B cell (primary cell): Measurements from ENCODE around the gene CUL3. TPM values are rescaled to one million over a fixed set of nuclear protein-coding genes. Genes with fewer than 3 reads are reported as not detected.

Experiments used
- ATAC-seq: fragments of 200-7000 bp; cut with Tn5 transposase; one replicate; pipeline ENCODE4 v1.10.0; 2021; ENCODE audit warnings: low read depth, mild to moderate bottlenecking, moderate number of reproducible peaks, moderate library complexity
- CTCF ChIA-PET: fragments of 350-600 bp; sonication (Branson Sonifier 250); formaldehyde crosslinking; loops from one replicate; lab custom pipeline; 2021; ENCODE audit warnings: antibody characterized with exemption, inconsistent platforms; lab: Charles Lee
- POLR2A ChIA-PET: fragments of 350-600 bp; sonication (Branson Sonifier 250); formaldehyde crosslinking; loops from one replicate; lab custom pipeline; 2021; ENCODE audit warnings: antibody characterized with exemption; lab: Charles Lee
- DNase-seq: peaks from one replicate; pipeline ENCODE4 v3.0.0; 2013
- H2AFZ ChIP-seq: 2 replicates; pipeline ENCODE4 v1.6.1; 2012; ENCODE audit warnings: mild to moderate bottlenecking, low read depth, low read length; ENCODE audit not compliant: insufficient read depth, poor library complexity, severe bottlenecking
- H3K27ac ChIP-seq, 2 donors: 1 replicate in 1 of 2; 2 replicates in 1 of 2; pipeline ENCODE4 v1.5.1; 2012 to 2013; ENCODE audit warnings: low read length in 2 of 2, mild to moderate bottlenecking in 2 of 2, moderate library complexity in 1 of 2
- H3K27me3 ChIP-seq, 4 experiments: fragments of 200-600 bp in 1 of 4; sonication (generic) in 1 of 4; replicated peaks in 1 of 4; 1 replicate in 2 of 4; 2 replicates in 2 of 4; pipeline versions ENCODE4 v1.6.1 to v1.7.0; 2013 to 2016; ENCODE audit warnings: low read length in 3 of 4, mild to moderate bottlenecking in 2 of 4, mixed read lengths in 1 of 4, moderate library complexity in 1 of 4; ENCODE audit not compliant: insufficient read depth in 4 of 4, control insufficient read depth in 3 of 4; ENCODE audit errors: control extremely low read depth in 1 of 4
- H3K36me3 ChIP-seq, 2 experiments: replicated peaks in 1 of 2; 1 replicate in 1 of 2; 2 replicates in 1 of 2; pipeline versions ENCODE4 v1.6.1 to v1.7.1; 2013; ENCODE audit warnings: low read length in 1 of 2; ENCODE audit not compliant: insufficient read depth in 2 of 2, control insufficient read depth in 1 of 2; ENCODE audit errors: control extremely low read depth in 1 of 2, extremely low read depth in 1 of 2
- H3K4me1 ChIP-seq, 2 donors: fragments of 200-600 bp in 1 of 2; sonication (generic) in 1 of 2; 1 replicate in 1 of 2; 2 replicates in 1 of 2; pipeline versions ENCODE4 v1.5.1 to v1.6.1; 2013 to 2017; ENCODE audit warnings: low read length in 2 of 2; ENCODE audit not compliant: control insufficient read depth in 2 of 2, insufficient read depth in 2 of 2
- H3K4me2 ChIP-seq: replicated peaks from 2 replicates; pipeline ENCODE3; 2012; ENCODE audit warnings: mild to moderate bottlenecking, low read depth, low read length; ENCODE audit not compliant: poor library complexity, severe bottlenecking
- H3K4me3 ChIP-seq, 5 experiments: fragments of 200-600 bp in 1 of 5; sonication (generic) in 1 of 5; 1 replicate in 3 of 5; 2 replicates in 2 of 5; pipeline versions ENCODE4 v1.5.1 to v1.7.0; 2011 to 2016; ENCODE audit warnings: low read length in 4 of 5, mild to moderate bottlenecking in 4 of 5, low read depth in 2 of 5, control low read depth in 1 of 5, moderate library complexity in 1 of 5; ENCODE audit not compliant: insufficient read depth in 1 of 5; ENCODE audit errors: control extremely low read depth in 1 of 5, extremely low read depth in 1 of 5
- H3K79me2 ChIP-seq: fragments of 200-600 bp; sonication (generic); one replicate; pipeline ENCODE4 v1.6.0; 2016; ENCODE audit warnings: low read length; ENCODE audit not compliant: control insufficient read depth, insufficient read depth
- H3K9ac ChIP-seq: fragments of 200-600 bp; sonication (generic); 2 replicates; pipeline ENCODE4 v1.6.1; 2017; ENCODE audit warnings: mild to moderate bottlenecking, low read length, moderate library complexity
- H3K9me3 ChIP-seq, 3 donors: one replicate each; pipeline versions ENCODE4 v1.6.1 to v1.7.1; 2013; ENCODE audit warnings: low read length in 2 of 3; ENCODE audit not compliant: control insufficient read depth in 2 of 3, insufficient read depth in 1 of 3; ENCODE audit errors: control extremely low read depth in 1 of 3
- H4K20me1 ChIP-seq: 2 replicates; pipeline ENCODE4 v1.6.0; 2012; ENCODE audit warnings: mild to moderate bottlenecking, low read length; ENCODE audit not compliant: insufficient read depth, control insufficient read depth, poor library complexity, severe bottlenecking
- H3K27ac Mint-ChIP-seq: one replicate; pipeline ENCODE4 v1.8.0; 2021; ENCODE audit warnings: mixed read lengths
- H3K27me3 Mint-ChIP-seq: one replicate; pipeline ENCODE4 v1.8.0; 2021; ENCODE audit warnings: mixed read lengths
- H3K4me1 Mint-ChIP-seq: one replicate; pipeline ENCODE4 v1.8.0; 2021; ENCODE audit warnings: mixed read lengths
- H3K4me3 Mint-ChIP-seq: one replicate; pipeline ENCODE4 v1.8.0; 2021; ENCODE audit warnings: mixed read lengths
- H3K9me3 Mint-ChIP-seq: one replicate; pipeline ENCODE4 v1.8.0; 2022; ENCODE audit warnings: mixed read lengths; ENCODE audit not compliant: insufficient read depth
- CTCF ChIP-seq: fragments of 200-600 bp; IDR thresholded peaks from one replicate; pipeline ENCODE4 v1.8.0; 2022; ENCODE audit warnings: antibody characterized with exemption, mild to moderate bottlenecking
- EZH2 ChIP-seq: IDR thresholded peaks from 2 replicates; pipeline ENCODE4 v1.6.1; 2012; ENCODE audit warnings: borderline replicate concordance, low read depth, mild to moderate bottlenecking, moderate library complexity, low read length; ENCODE audit not compliant: insufficient read depth, poor library complexity, severe bottlenecking
- WGBS: methylation state at CpG from one replicate; pipeline ENCODE4 v1.1.5; 2013; ENCODE audit warnings: missing lambda C conversion rate; ENCODE audit not compliant: insufficient coverage; 5-methylcytosine and 5-hydroxymethylcytosine counted together
- intact Hi-C: fragments of 100-400 bp; cut with micrococcal nuclease; formaldehyde crosslinking; loops from one replicate; pipeline ENCODE4 v1.10.0; 2022
- polyA plus RNA-seq: library from polyadenylated mRNA; depleted of rRNA; stranded (reverse); fragments of >200 nt; gene quantifications from 2 replicates; pipeline ENCODE4 v1.2.3, GENCODE V29; 2012
- total RNA-seq, 2 donors: library from RNA; stranded (reverse); fragments of 120-200 nt in 1 of 2; gene quantifications; 1 replicate in 1 of 2; 2 replicates in 1 of 2; pipeline versions ENCODE4 v1.2.3 to v1.2.4, GENCODE V29; 2013 to 2022

The CUL3 gene
- total and polyA plus RNA-seq, 2 donors (not counting 1 experiment from before 2014, with no cell fraction given): 31.1 to 138 TPM

GRCh38 chr2:224433442-224433841 lies 151.7 kb downstream of the CUL3 start:
- Mint-ChIP-seq H3K4me3 (no peak overlapping the region), H3K27me3 (peaks cover 12% of the 10 kb centered on the region), H3K27ac (no peak overlapping the region), H3K4me1 (no peaks in the 10 kb centered on the region), H3K9me3 (no peaks in the 10 kb centered on the region)
- intact Hi-C loops: no loop called here
- Histone ChIP-seq H3K79me2 (no peaks in the 10 kb centered on the region), H3K27me3 (no peaks in the 10 kb centered on the region), H3K36me3 (no peaks in the 10 kb centered on the region), H3K9me3 (peaks cover 0 to 14% (median 0%) of the 10 kb centered on the region in 3 donors), H3K27ac (no peak overlapping the region), H3K9ac (no peak overlapping the region), H2AFZ (no peak overlapping the region), H3K4me2 (no peak overlapping the region), H3K4me1 (no peaks in the 10 kb centered on the region), H3K4me3 (no peak overlapping the region), H4K20me1 (no peaks in the 10 kb centered on the region)
- WGBS: 95% methylated on average over 8 of the region's 10 CpGs
- DNase-seq (no peak), ATAC-seq (no peak)
- ChIA-PET CTCF (no interaction called here), POLR2A (no interaction called here)
- TF ChIP-seq CTCF (no peak), EZH2 (no peak)

GRCh38 chr2:224432003-224432579 lies 153.1 kb downstream of the CUL3 start:
- Mint-ChIP-seq H3K27ac (no peak overlapping the region), H3K9me3 (no peaks in the 10 kb centered on the region), H3K4me3 (no peak overlapping the region), H3K27me3 (peaks cover 12% of the 10 kb centered on the region), H3K4me1 (no peaks in the 10 kb centered on the region)
- no peaks in the 10 kb centered on the region for H3K36me3 ChIP-seq
- no peaks in the 10 kb centered on the region for H4K20me1 ChIP-seq
- H2AFZ ChIP-seq: no peak overlapping the region
- H3K9me3 ChIP-seq: peaks cover 0 to 14% (median 0%) of the 10 kb centered on the region in 3 donors
- H3K27ac ChIP-seq: no peak overlapping the region
- ChIA-PET POLR2A (no interaction called here), CTCF (interaction anchor here (0.8 kb wide), 1 partner anchor 66 kb away, joined by 4 read pairs; no protein-coding TSS in a partner anchor)
- H3K9ac ChIP-seq: no peak overlapping the region
- TF ChIP-seq CTCF (no peak), EZH2 (no peak)
- intact Hi-C loops: no loop called here
- no peaks in the 10 kb centered on the region for H3K27me3 ChIP-seq
- H3K79me2 ChIP-seq: no peaks in the 10 kb centered on the region
- no peaks in the 10 kb centered on the region for H3K4me1 ChIP-seq
- no peak overlapping the region for H3K4me3 ChIP-seq
- H3K4me2 ChIP-seq: no peak overlapping the region
- no peak for DNase-seq
- 98% methylated on average over 4 of the region's 6 CpGs for WGBS
- ATAC-seq: no peak
